ENCODE data around the gene PRR14L.

DNA sequence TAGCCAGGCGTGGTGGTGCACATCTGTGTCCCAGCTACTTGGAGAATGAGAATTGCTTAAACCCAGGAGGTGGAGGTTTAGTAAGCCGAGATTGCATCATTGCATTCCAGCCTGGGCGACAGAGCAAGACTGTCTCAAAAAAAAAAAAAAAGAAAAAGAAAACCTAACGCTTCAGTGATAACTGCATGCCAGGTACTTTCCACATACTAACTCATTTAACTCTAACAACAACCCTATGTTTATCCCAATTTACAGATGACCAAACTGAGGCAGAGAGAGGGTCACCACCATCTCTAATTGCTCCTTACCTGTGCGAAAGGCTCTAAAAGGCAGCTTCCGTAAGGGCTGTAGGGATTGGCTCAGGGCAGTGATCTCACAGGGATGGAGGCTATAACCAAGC, 99.5 kb downstream of the PRR14L start:
- TF ChIP-seq EZH2 (IDR thresholded peaks at IDR 0.05), result no peak
- no peak for TF ChIP-seq POLR2AphosphoS5 (IDR thresholded peaks at IDR 0.05; ENCODE audit: borderline replicate concordance, low read depth, low read length)
- TF ChIP-seq FOXP2 (optimal IDR thresholded peaks at IDR 0.05; ENCODE audit: control extremely low read depth, extremely low read length, insufficient read depth), result no peak

Measured in SK-N-MC (cell line).